CD4-positive, alpha-beta T cell (primary cell): ENCODE measurements around the gene ALG1L2. TPM values are rescaled to one million over a fixed set of nuclear protein-coding genes. Genes with fewer than 3 reads are reported as not detected.
"Not testable (repeated sequence)": the region's sequence is repeated elsewhere in the genome, so short reads cannot be mapped to it uniquely, and the experiment has no call there.

ENCODE experiments used
- ATAC-seq: fragments of 200-7000 bp; cut with Tn5 transposase; one replicate; pipeline ENCODE4 v1.10.0; 2022; ENCODE audit warnings: mild to moderate bottlenecking; ENCODE audit not compliant: poor library complexity
- CTCF ChIA-PET: fragments of 350-600 bp; sonication (Branson Sonifier 250); formaldehyde crosslinking; loops from one replicate; lab custom pipeline; 2021; ENCODE audit warnings: antibody characterized with exemption, inconsistent platforms; lab: Charles Lee
- POLR2A ChIA-PET: fragments of 350-600 bp; sonication (Branson Sonifier 250); formaldehyde crosslinking; loops from one replicate; lab custom pipeline; 2021; ENCODE audit warnings: antibody characterized with exemption, inconsistent platforms; lab: Charles Lee
- DNase-seq, 14 experiments: peaks; one replicate each; pipeline ENCODE4 v3.0.0-alpha.2; 2013 to 2020; ENCODE audit warnings: mixed read lengths in 2 of 14
- H3K27ac ChIP-seq, 2 donors: one replicate each; pipeline versions ENCODE4 v1.5.1 to v1.7.0; 2013; ENCODE audit warnings: low read length in 2 of 2, low read depth in 1 of 2, mild to moderate bottlenecking in 1 of 2
- H3K27me3 ChIP-seq, 2 experiments: 1 replicate in 1 of 2; 2 replicates in 1 of 2; pipeline versions ENCODE4 v1.6.1 to v1.7.0; 2013; ENCODE audit warnings: low read length in 2 of 2, control low read depth in 1 of 2, mild to moderate bottlenecking in 1 of 2, moderate library complexity in 1 of 2; ENCODE audit not compliant: insufficient read depth in 2 of 2, control insufficient read depth in 1 of 2
- H3K36me3 ChIP-seq: one replicate; pipeline ENCODE4 v1.6.1; 2013; ENCODE audit warnings: low read length, control low read depth; ENCODE audit not compliant: insufficient read depth
- H3K4me1 ChIP-seq: one replicate; pipeline ENCODE4 v1.6.1; 2013; ENCODE audit warnings: low read length, control low read depth; ENCODE audit not compliant: insufficient read depth
- H3K4me3 ChIP-seq: one replicate; pipeline ENCODE4 v1.5.1; 2013; ENCODE audit warnings: mild to moderate bottlenecking, low read length, moderate library complexity
- H3K9me3 ChIP-seq, 2 experiments: 1 replicate in 1 of 2; 2 replicates in 1 of 2; pipeline versions ENCODE4 v1.6.1 to v1.7.0; 2013; ENCODE audit warnings: low read length in 2 of 2, mild to moderate bottlenecking in 2 of 2, control low read depth in 1 of 2, moderate library complexity in 1 of 2; ENCODE audit not compliant: control insufficient read depth in 1 of 2, insufficient read depth in 1 of 2
- H3K27ac Mint-ChIP-seq: one replicate; pipeline ENCODE4 v1.8.0; 2020; ENCODE audit warnings: mixed read lengths
- H3K27me3 Mint-ChIP-seq: one replicate; pipeline ENCODE4 v1.8.0; 2021; ENCODE audit warnings: mixed read lengths
- H3K36me3 Mint-ChIP-seq: one replicate; pipeline ENCODE4 v1.8.0; 2021; ENCODE audit warnings: low read depth, mixed read lengths
- H3K4me1 Mint-ChIP-seq: one replicate; pipeline ENCODE4 v1.8.0; 2021; ENCODE audit warnings: low read depth, mixed read lengths
- H3K4me3 Mint-ChIP-seq: one replicate; pipeline ENCODE4 v1.8.0; 2020; ENCODE audit warnings: mild to moderate bottlenecking, mixed read lengths
- H3K9me3 Mint-ChIP-seq: one replicate; pipeline ENCODE4 v1.8.0; 2020; ENCODE audit warnings: mixed read lengths
- intact Hi-C, 2 experiments: fragments of 100-400 bp; cut with DNase I in 1 of 2; cut with micrococcal nuclease in 1 of 2; formaldehyde crosslinking; loops; one replicate each; pipeline versions ENCODE4 v1.15.1 to v1.9.0; 2023 to 2025; cut with DNase I, micrococcal nuclease
- total RNA-seq, 174 experiments: library from RNA in 2 of 174; stranded (reverse) in 2 of 174; gene quantifications; one replicate each; pipeline ENCODE4 v1.2.3 and lab custom pipeline; 2021 to 2026
- TF ChIP-seq, protein P1 (sequence below): fragments of 200-600 bp; IDR thresholded peaks from one replicate; pipeline ENCODE4 v1.8.0; 2022; ENCODE audit warnings: antibody characterized with exemption, mild to moderate bottlenecking

The ALG1L2 gene
- total RNA-seq, 2 experiments from 2014 or later: 0.80 TPM; not detected in 1

DNA sequence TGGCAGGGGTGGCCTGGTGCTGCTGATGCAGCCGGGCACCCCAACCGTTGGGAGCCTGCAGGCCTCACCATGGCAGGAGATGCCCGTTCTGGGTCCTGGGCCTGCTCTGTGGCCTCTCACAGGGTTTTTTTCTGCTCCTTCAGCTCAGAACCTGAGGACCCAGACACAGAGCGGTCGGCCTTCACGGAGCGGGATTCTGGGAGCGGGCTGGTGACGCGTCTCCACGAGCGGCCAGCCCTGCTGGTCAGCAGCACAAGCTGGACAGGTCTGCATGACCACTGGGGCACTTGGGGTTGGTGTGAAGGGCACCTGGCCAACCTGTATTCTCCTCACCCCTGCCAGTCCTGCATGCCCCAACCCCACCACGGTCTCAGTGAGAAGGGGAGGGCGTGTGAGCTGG, 10.3 kb downstream of the ALG1L2 start:
- Histone ChIP-seq H3K36me3 (no peaks in the 10 kb centered on the region), H3K9me3 (no peaks in the 10 kb centered on the region), H3K4me1 (peaks cover 19% of the 10 kb centered on the region), H3K4me3 (no peak overlapping the region), H3K27ac (no peak overlapping the region), H3K27me3 (no peaks in the 10 kb centered on the region)
- Mint-ChIP-seq H3K4me3 (no peak overlapping the region), H3K27ac (no peak overlapping the region), H3K4me1 (peaks cover 13% of the 10 kb centered on the region), H3K36me3 (no peaks in the 10 kb centered on the region), H3K27me3 (no peaks in the 10 kb centered on the region), H3K9me3 (no peaks in the 10 kb centered on the region)
- POLR2A ChIA-PET: no interaction called here
- intact Hi-C loops: no loop called here
- DNase-seq: no peak
- TF ChIP-seq, protein P1, sequence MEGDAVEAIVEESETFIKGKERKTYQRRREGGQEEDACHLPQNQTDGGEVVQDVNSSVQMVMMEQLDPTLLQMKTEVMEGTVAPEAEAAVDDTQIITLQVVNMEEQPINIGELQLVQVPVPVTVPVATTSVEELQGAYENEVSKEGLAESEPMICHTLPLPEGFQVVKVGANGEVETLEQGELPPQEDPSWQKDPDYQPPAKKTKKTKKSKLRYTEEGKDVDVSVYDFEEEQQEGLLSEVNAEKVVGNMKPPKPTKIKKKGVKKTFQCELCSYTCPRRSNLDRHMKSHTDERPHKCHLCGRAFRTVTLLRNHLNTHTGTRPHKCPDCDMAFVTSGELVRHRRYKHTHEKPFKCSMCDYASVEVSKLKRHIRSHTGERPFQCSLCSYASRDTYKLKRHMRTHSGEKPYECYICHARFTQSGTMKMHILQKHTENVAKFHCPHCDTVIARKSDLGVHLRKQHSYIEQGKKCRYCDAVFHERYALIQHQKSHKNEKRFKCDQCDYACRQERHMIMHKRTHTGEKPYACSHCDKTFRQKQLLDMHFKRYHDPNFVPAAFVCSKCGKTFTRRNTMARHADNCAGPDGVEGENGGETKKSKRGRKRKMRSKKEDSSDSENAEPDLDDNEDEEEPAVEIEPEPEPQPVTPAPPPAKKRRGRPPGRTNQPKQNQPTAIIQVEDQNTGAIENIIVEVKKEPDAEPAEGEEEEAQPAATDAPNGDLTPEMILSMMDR: no peak
- CTCF ChIA-PET: no interaction called here
- ATAC-seq: no peak

DNA sequence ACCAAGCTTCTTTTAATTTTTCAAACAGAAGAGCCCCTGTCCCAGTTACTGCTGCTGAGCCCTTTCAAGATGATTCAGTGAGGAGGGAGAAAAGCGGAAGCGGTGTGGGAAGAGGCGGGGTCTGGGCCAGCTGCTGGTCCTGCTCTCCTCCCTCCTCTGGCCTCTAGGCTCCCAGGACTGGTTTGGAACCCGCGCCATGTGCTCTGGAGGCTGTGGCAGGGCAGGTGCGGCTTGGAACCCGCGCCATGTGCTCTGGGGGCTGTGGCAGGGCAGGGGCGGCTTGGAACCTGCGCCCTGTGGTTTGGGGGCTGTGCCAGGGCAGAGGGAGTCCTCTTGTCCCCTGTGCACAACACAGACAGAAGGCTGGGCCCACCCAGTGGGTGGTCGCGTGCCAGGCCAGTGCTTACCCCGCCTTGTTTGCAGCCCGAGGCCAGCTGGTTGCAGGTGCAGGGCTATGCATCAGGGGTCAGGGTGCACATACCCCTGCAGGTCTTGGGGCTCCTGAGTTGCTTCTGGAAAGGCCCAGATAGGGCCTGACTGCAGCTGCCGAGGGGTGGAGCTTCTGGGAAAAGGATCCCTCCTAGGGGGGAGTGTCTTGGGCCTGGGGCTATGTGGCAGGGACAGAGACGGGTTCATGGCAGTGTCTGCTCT, 12.2 kb downstream of the ALG1L2 start:
- no peaks in the 10 kb centered on the region for H3K27me3 Mint-ChIP-seq
- H3K9me3 Mint-ChIP-seq: no peaks in the 10 kb centered on the region
- POLR2A ChIA-PET: no interaction called here
- CTCF ChIA-PET: no interaction called here
- no peaks in the 10 kb centered on the region for H3K27me3 ChIP-seq
- no peak overlapping the region for H3K27ac Mint-ChIP-seq
- ATAC-seq: no peak
- H3K4me3 Mint-ChIP-seq: peak overlapping the region; percentile 73
- DNase-seq: peak in 7 of 14 experiments; percentile 6 to 43 (median 11)
- peak overlapping the region; percentile 32 for H3K4me3 ChIP-seq
- intact Hi-C loops: no loop called here
- no peaks in the 10 kb centered on the region for H3K36me3 ChIP-seq
- no peaks in the 10 kb centered on the region for H3K36me3 Mint-ChIP-seq
- no peaks in the 10 kb centered on the region for H3K9me3 ChIP-seq
- no peak overlapping the region for H3K27ac ChIP-seq
- H3K4me1 ChIP-seq: peaks cover 21% of the 10 kb centered on the region
- TF ChIP-seq, protein P1: no peak
- H3K4me1 Mint-ChIP-seq: peaks cover 25% of the 10 kb centered on the region

DNA sequence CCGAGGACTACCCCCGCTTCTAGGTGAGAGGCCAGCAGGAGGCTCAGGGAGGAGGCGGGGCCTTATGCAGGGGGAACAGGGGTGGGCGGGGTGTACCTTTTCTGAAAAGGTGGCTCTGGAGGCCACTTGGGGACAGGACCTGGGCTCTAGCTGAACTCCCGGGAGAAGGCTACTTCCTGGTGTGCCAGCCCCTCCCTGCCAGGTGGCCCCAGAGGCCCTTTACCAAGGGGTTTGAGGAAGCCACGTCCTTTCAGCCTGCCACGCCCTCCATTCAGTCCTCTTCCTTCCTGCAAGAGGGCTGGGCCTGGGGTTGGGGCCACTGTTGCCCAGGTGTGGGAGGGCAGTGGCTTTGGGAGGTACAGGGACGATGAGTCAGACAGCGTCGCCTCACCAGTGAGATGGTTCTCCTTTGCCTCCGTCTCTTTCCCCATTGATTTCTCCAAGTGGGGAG, 12.9 kb downstream of the ALG1L2 start:
- H3K36me3 Mint-ChIP-seq, H3K9me3 Mint-ChIP-seq, H3K27me3 Mint-ChIP-seq, POLR2A ChIA-PET, H3K36me3 ChIP-seq, ATAC-seq, H3K27ac ChIP-seq, intact Hi-C loops, CTCF ChIA-PET, H3K27me3 ChIP-seq, H3K9me3 ChIP-seq: not testable (repeated sequence)
- peaks cover 21% of the 10 kb centered on the region for H3K4me1 ChIP-seq
- DNase-seq: peak in 8 of 14 experiments; percentile 10 to 56 (median 14)
- peak overlapping the region; percentile 32 for H3K4me3 ChIP-seq
- Mint-ChIP-seq H3K27ac (peak overlapping the region; percentile 33), H3K4me3 (peak overlapping the region; percentile 62), H3K4me1 (peaks cover 25% of the 10 kb centered on the region)

DNA sequence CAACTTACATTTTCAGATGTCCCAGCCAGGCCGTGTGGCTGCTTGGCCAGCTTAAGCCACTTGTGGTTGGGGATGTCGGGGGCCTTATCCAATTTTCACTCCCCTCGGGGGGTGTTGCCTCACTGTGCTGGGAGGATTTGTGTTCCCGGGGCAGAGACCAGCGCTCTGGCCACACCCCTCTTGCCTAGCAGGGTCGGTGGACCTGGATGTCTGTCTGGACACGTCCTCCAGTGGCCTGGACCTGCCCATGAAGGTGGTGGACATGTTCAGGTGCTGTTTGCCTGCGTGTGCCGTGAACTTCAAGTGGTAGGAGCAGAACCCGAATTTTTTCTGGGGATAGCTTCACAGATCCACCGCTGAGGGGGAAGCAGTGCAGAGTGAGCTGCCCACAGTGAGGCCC, 14.2 kb downstream of the ALG1L2 start:
- DNase-seq, H3K9me3 ChIP-seq, POLR2A ChIA-PET, H3K4me3 Mint-ChIP-seq, H3K4me3 ChIP-seq, H3K9me3 Mint-ChIP-seq, H3K27me3 Mint-ChIP-seq, H3K27me3 ChIP-seq, H3K36me3 Mint-ChIP-seq, H3K27ac ChIP-seq, CTCF ChIA-PET, H3K27ac Mint-ChIP-seq, ATAC-seq, H3K36me3 ChIP-seq: not testable (repeated sequence)
- H3K4me1 Mint-ChIP-seq: peaks cover 25% of the 10 kb centered on the region
- peaks cover 21% of the 10 kb centered on the region for H3K4me1 ChIP-seq
- intact Hi-C loops: loop anchor here in 1 of 2 experiments (5.0 kb wide), 1 partner anchor 469 kb away; no protein-coding TSS in a partner anchor

DNA sequence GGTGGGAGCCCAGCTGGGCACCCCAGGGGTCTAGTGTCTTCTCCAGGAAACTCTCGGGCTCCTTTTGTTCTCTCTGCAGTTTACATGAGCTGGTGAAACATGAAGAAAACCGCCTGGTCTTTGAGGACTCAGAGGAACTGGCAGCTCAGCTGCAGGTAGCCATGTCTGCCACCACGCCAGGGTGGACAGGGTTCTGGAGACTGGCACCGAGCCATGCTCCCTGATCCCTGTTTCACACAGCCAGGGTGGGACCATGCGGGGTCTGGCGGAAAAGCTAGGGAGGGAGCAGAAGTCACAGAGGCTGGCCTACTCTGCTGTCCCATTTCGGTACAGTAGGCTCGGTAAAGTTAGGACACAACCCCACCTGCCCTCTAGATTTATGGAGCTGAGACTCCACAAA, 15.5 kb downstream of the ALG1L2 start:
- H3K9me3 ChIP-seq, H3K9me3 Mint-ChIP-seq, H3K36me3 ChIP-seq, H3K4me3 ChIP-seq, CTCF ChIA-PET, H3K36me3 Mint-ChIP-seq, H3K27me3 Mint-ChIP-seq, H3K27ac ChIP-seq, ATAC-seq, DNase-seq, H3K27ac Mint-ChIP-seq, POLR2A ChIA-PET, H3K4me3 Mint-ChIP-seq, H3K27me3 ChIP-seq: not testable (repeated sequence)
- H3K4me1 Mint-ChIP-seq: peaks cover 25% of the 10 kb centered on the region
- H3K4me1 ChIP-seq: peaks cover 21% of the 10 kb centered on the region
- intact Hi-C loops: loop anchor here in 1 of 2 experiments (5.0 kb wide), 1 partner anchor 470 kb away; no protein-coding TSS in a partner anchor
